ENCODE measurements around the gene DMRTC2.

DNA sequence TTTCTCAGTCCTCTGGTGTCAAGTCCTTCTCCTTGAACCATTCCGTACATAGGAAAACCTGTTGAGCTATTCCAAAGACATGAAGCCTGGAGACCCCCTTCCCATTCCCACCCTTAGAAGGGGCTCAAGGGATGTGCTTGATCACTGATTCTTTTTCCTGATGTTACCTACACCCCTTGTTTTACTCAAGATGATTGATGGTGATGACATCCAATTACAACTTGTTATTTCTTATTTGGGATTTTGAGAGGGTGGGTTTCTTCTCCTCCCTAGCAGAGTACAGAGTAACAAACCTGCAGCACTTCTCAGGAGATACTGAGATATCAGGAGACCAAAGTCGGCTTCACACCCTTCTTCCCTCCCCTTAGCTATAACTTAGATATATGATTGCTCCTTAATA is 8.5 kb downstream of the DMRTC2 start:
- TF ChIP-seq, protein P1, sequence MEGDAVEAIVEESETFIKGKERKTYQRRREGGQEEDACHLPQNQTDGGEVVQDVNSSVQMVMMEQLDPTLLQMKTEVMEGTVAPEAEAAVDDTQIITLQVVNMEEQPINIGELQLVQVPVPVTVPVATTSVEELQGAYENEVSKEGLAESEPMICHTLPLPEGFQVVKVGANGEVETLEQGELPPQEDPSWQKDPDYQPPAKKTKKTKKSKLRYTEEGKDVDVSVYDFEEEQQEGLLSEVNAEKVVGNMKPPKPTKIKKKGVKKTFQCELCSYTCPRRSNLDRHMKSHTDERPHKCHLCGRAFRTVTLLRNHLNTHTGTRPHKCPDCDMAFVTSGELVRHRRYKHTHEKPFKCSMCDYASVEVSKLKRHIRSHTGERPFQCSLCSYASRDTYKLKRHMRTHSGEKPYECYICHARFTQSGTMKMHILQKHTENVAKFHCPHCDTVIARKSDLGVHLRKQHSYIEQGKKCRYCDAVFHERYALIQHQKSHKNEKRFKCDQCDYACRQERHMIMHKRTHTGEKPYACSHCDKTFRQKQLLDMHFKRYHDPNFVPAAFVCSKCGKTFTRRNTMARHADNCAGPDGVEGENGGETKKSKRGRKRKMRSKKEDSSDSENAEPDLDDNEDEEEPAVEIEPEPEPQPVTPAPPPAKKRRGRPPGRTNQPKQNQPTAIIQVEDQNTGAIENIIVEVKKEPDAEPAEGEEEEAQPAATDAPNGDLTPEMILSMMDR (IDR thresholded peaks at IDR 0.05 in 2 of 3, conservative IDR thresholded peaks at IDR 0.05 in 1 of 3; ENCODE audit: borderline replicate concordance in 1 of 3, insufficient read depth in 1 of 3, low read depth in 2 of 3, low read length in 2 of 3): no peak
- no peak for TF ChIP-seq EZH2 (IDR thresholded peaks at IDR 0.05)
- TF ChIP-seq POLR2AphosphoS5 (IDR thresholded peaks at IDR 0.05; ENCODE audit: low read depth, low read length): no peak
- no peak for TF ChIP-seq RAD21 (IDR thresholded peaks at IDR 0.05; ENCODE audit: low read depth)
- TF ChIP-seq, protein P2, sequence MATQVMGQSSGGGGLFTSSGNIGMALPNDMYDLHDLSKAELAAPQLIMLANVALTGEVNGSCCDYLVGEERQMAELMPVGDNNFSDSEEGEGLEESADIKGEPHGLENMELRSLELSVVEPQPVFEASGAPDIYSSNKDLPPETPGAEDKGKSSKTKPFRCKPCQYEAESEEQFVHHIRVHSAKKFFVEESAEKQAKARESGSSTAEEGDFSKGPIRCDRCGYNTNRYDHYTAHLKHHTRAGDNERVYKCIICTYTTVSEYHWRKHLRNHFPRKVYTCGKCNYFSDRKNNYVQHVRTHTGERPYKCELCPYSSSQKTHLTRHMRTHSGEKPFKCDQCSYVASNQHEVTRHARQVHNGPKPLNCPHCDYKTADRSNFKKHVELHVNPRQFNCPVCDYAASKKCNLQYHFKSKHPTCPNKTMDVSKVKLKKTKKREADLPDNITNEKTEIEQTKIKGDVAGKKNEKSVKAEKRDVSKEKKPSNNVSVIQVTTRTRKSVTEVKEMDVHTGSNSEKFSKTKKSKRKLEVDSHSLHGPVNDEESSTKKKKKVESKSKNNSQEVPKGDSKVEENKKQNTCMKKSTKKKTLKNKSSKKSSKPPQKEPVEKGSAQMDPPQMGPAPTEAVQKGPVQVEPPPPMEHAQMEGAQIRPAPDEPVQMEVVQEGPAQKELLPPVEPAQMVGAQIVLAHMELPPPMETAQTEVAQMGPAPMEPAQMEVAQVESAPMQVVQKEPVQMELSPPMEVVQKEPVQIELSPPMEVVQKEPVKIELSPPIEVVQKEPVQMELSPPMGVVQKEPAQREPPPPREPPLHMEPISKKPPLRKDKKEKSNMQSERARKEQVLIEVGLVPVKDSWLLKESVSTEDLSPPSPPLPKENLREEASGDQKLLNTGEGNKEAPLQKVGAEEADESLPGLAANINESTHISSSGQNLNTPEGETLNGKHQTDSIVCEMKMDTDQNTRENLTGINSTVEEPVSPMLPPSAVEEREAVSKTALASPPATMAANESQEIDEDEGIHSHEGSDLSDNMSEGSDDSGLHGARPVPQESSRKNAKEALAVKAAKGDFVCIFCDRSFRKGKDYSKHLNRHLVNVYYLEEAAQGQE (IDR thresholded peaks at IDR 0.05; ENCODE audit: low read depth): no peak
- TF ChIP-seq, protein P3, sequence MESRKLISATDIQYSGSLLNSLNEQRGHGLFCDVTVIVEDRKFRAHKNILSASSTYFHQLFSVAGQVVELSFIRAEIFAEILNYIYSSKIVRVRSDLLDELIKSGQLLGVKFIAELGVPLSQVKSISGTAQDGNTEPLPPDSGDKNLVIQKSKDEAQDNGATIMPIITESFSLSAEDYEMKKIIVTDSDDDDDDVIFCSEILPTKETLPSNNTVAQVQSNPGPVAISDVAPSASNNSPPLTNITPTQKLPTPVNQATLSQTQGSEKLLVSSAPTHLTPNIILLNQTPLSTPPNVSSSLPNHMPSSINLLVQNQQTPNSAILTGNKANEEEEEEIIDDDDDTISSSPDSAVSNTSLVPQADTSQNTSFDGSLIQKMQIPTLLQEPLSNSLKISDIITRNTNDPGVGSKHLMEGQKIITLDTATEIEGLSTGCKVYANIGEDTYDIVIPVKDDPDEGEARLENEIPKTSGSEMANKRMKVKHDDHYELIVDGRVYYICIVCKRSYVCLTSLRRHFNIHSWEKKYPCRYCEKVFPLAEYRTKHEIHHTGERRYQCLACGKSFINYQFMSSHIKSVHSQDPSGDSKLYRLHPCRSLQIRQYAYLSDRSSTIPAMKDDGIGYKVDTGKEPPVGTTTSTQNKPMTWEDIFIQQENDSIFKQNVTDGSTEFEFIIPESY (IDR thresholded peaks at IDR 0.05; ENCODE audit: extremely low read depth, insufficient replicate concordance, low read length): no peak
- TF ChIP-seq, protein P4, sequence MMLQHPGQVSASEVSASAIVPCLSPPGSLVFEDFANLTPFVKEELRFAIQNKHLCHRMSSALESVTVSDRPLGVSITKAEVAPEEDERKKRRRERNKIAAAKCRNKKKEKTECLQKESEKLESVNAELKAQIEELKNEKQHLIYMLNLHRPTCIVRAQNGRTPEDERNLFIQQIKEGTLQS (IDR thresholded peaks at IDR 0.05): no peak
- no peak for TF ChIP-seq CEBPB (IDR thresholded peaks at IDR 0.05; ENCODE audit: low read depth)
- no peak for TF ChIP-seq SIN3A (IDR thresholded peaks at IDR 0.05; ENCODE audit: low read depth)
- no peak for TF ChIP-seq POLR2A (IDR thresholded peaks at IDR 0.05; ENCODE audit: borderline replicate concordance, extremely low read depth, insufficient read depth, insufficient read length)
- no peak for TF ChIP-seq SP1 (IDR thresholded peaks at IDR 0.05; ENCODE audit: low read depth)
- no peak for TF ChIP-seq EZH2phosphoT487 (IDR thresholded peaks at IDR 0.05; ENCODE audit: borderline replicate concordance)
- no peak for TF ChIP-seq YY1 (IDR thresholded peaks at IDR 0.05; ENCODE audit: extremely low read depth, insufficient replicate concordance, low read depth, low read length)
- TF ChIP-seq TCF7L2 (IDR thresholded peaks at IDR 0.05; ENCODE audit: borderline replicate concordance, extremely low read depth, insufficient read depth, insufficient read length): no peak

Measured in HCT116 (cell line).